ENCODE results near the gene DHRS7C. TPM values are rescaled to one million over a fixed set of nuclear protein-coding genes. Genes with fewer than 3 reads are reported as not detected.

DHRS7C gene
- total and polyA plus RNA-seq, 12 donors: 0.51 to 180 (median 15.7) TPM

- DNase-seq (no peak), ATAC-seq (no peak)
- Histone ChIP-seq H3K4me3 (no peak overlapping the region), H3K36me3 (no peaks in the 10 kb centered on the region), H3K9me3 (no peaks in the 10 kb centered on the region), H3K4me1 (no peaks in the 10 kb centered on the region), H3K27me3 (peaks cover 0 to 20% (median 7%) of the 10 kb centered on the region in 7 donors), H3K27ac (no peak overlapping the region)
- no peak for TF ChIP-seq CTCF (IDR thresholded peaks at IDR 0.05)
- 69 to 83% methylated on average over 3 of the region's 3 CpGs for WGBS, 2 donors
- intact Hi-C loops (cut with DNase I): no loop called here
Measured at GRCh38 chr17:9820448-9820847, 29.1 kb upstream of the DHRS7C start.

- Histone ChIP-seq H3K4me1 (no peaks in the 10 kb centered on the region), H3K4me3 (no peak overlapping the region), H3K36me3 (no peaks in the 10 kb centered on the region), H3K27me3 (peaks cover 0 to 6% (median 3%) of the 10 kb centered on the region in 7 donors), H3K9me3 (no peaks in the 10 kb centered on the region), H3K27ac (no peak overlapping the region)
- DNase-seq (no peak), ATAC-seq (no peak)
- intact Hi-C loops (cut with DNase I): no loop called here
- no peak for TF ChIP-seq CTCF (IDR thresholded peaks at IDR 0.05)
- 68 to 73% methylated on average over 4 of the region's 4 CpGs for WGBS, 2 donors
Measured at GRCh38 chr17:9818760-9819159, 27.4 kb upstream of the DHRS7C start.

- no peak overlapping the region for H3K4me3 ChIP-seq
- H3K36me3 ChIP-seq: no peaks in the 10 kb centered on the region
- ATAC-seq (peak in 6 of 8 donors; percentile 57 to 83 (median 78)), DNase-seq (no peak)
- H3K27me3 ChIP-seq: peaks cover 0 to 10% (median 4%) of the 10 kb centered on the region in 7 donors
- WGBS, 2 donors: 49 to 52% methylated on average over 8 of the region's 8 CpGs
- H3K9me3 ChIP-seq: no peaks in the 10 kb centered on the region
- no peak for TF ChIP-seq CTCF (IDR thresholded peaks at IDR 0.05)
- intact Hi-C loops (cut with DNase I): no loop called here
- no peak overlapping the region for H3K27ac ChIP-seq
- H3K4me1 ChIP-seq: no peaks in the 10 kb centered on the region
Measured at GRCh38 chr17:9817086-9817485, 25.7 kb upstream of the DHRS7C start.

GRCh38 chr17:9816472-9816871 is 25.1 kb upstream of the DHRS7C start:
- Histone ChIP-seq H3K4me1 (peaks cover 0 to 3% (median 0%) of the 10 kb centered on the region in 9 donors), H3K9me3 (no peaks in the 10 kb centered on the region)
- intact Hi-C loops (cut with DNase I): no loop called here

More at GRCh38 chr17:9816472-9816871, 25.1 kb upstream of the DHRS7C start:
- no peak for TF ChIP-seq CTCF (IDR thresholded peaks at IDR 0.05)
- Histone ChIP-seq H3K36me3 (no peaks in the 10 kb centered on the region), H3K27ac (no peak overlapping the region), H3K27me3 (peaks cover 0 to 13% (median 4%) of the 10 kb centered on the region in 7 donors), H3K4me3 (no peak overlapping the region)
- DNase-seq: no peak
- ATAC-seq: no peak
- 85 to 93% methylated on average over 10 of the region's 10 CpGs for WGBS, 2 donors
